Mesenchymal stem cell (in vitro differentiated cells and primary cell): Measurements from ENCODE around the gene KCTD10.

Source experiments
- DNase-seq: peaks from one replicate; pipeline ENCODE4 v3.0.0-alpha.2; 2013
- H2AFZ ChIP-seq: one replicate; pipeline ENCODE4 v1.6.1; 2013; ENCODE audit warnings: low read depth, mild to moderate bottlenecking, control low read depth, inconsistent platforms, low read length, moderate library complexity
- H2AK5ac ChIP-seq: 2 replicates; pipeline ENCODE4 v1.6.1; 2013; ENCODE audit warnings: low read length, moderate library complexity, mild to moderate bottlenecking, inconsistent platforms; ENCODE audit not compliant: severe bottlenecking
- H2BK120ac ChIP-seq: one replicate; pipeline ENCODE4 v1.6.1; 2013; ENCODE audit warnings: low read depth, mild to moderate bottlenecking, inconsistent platforms, low read length, moderate library complexity
- H2BK12ac ChIP-seq, 2 experiments: one replicate each; pipeline ENCODE4 v1.6.1; 2013; ENCODE audit warnings: inconsistent platforms in 2 of 2, low read length in 2 of 2, mild to moderate bottlenecking in 2 of 2, moderate library complexity in 2 of 2, control low read depth in 1 of 2
- H2BK15ac ChIP-seq: one replicate; pipeline ENCODE4 v1.6.1; 2013; ENCODE audit warnings: mild to moderate bottlenecking, low read depth, inconsistent platforms; ENCODE audit not compliant: poor library complexity, severe bottlenecking
- H2BK5ac ChIP-seq: 2 replicates; pipeline ENCODE4 v1.6.1; 2013; ENCODE audit warnings: low read depth, mild to moderate bottlenecking, low read length, control low read depth, inconsistent platforms; ENCODE audit not compliant: poor library complexity, severe bottlenecking
- H3K14ac ChIP-seq, 2 experiments: one replicate each; pipeline ENCODE4 v1.6.1; 2013; ENCODE audit warnings: inconsistent platforms in 2 of 2, low read length in 2 of 2, control low read depth in 1 of 2, mild to moderate bottlenecking in 1 of 2, moderate library complexity in 1 of 2
- H3K18ac ChIP-seq, 2 experiments: one replicate each; pipeline ENCODE4 v1.6.1; 2013; ENCODE audit warnings: inconsistent platforms in 2 of 2, low read length in 2 of 2, control low read depth in 1 of 2, low read depth in 1 of 2, mild to moderate bottlenecking in 1 of 2
- H3K23ac ChIP-seq, 2 experiments: one replicate each; pipeline ENCODE4 v1.6.1; 2013; ENCODE audit warnings: inconsistent platforms in 2 of 2, low read length in 2 of 2, mild to moderate bottlenecking in 2 of 2, moderate library complexity in 2 of 2, control low read depth in 1 of 2
- H3K27ac ChIP-seq: 2 replicates; pipeline ENCODE4 v1.5.1; 2013; ENCODE audit warnings: mild to moderate bottlenecking, moderate library complexity, low read length, control low read depth, inconsistent platforms; ENCODE audit not compliant: poor library complexity, severe bottlenecking
- H3K27me3 ChIP-seq, 2 experiments: 2 replicates each; pipeline versions ENCODE4 v1.6.1 to v1.7.0; 2013; ENCODE audit warnings: low read length in 2 of 2, mild to moderate bottlenecking in 2 of 2, moderate library complexity in 2 of 2, control low read depth in 1 of 2, inconsistent platforms in 1 of 2; ENCODE audit not compliant: control insufficient read depth in 1 of 2, insufficient read depth in 1 of 2
- H3K36me3 ChIP-seq, 2 experiments: 2 replicates each; pipeline versions ENCODE4 v1.6.1 to v1.7.0; 2013; ENCODE audit warnings: low read length in 2 of 2, control low read depth in 1 of 2, inconsistent platforms in 1 of 2, low read depth in 1 of 2, mild to moderate bottlenecking in 1 of 2; ENCODE audit not compliant: insufficient read depth in 2 of 2, control insufficient read depth in 1 of 2
- H3K4ac ChIP-seq, 2 experiments: one replicate each; pipeline ENCODE4 v1.6.1; 2013; ENCODE audit warnings: inconsistent platforms in 2 of 2, low read length in 2 of 2, mild to moderate bottlenecking in 2 of 2, moderate library complexity in 2 of 2, control low read depth in 1 of 2, low read depth in 1 of 2
- H3K4me1 ChIP-seq: 2 replicates; pipeline ENCODE4 v1.6.1; 2013; ENCODE audit warnings: low read depth, low read length, control low read depth; ENCODE audit not compliant: control insufficient read depth, insufficient read depth
- H3K4me2 ChIP-seq: 2 replicates; pipeline ENCODE4 v1.6.1; 2013; ENCODE audit warnings: low read length, mild to moderate bottlenecking, inconsistent platforms; ENCODE audit not compliant: poor library complexity, severe bottlenecking
- H3K4me3 ChIP-seq, 2 experiments: 2 replicates each; pipeline versions ENCODE4 v1.5.1 to v1.7.0; 2013; ENCODE audit warnings: low read length in 2 of 2, mild to moderate bottlenecking in 2 of 2, control low read depth in 1 of 2, low read depth in 1 of 2; ENCODE audit not compliant: insufficient read depth in 1 of 2
- H3K79me1 ChIP-seq: replicated peaks from 2 replicates; pipeline ENCODE4 v1.6.1; 2013; ENCODE audit warnings: mild to moderate bottlenecking, control low read depth, low read length, inconsistent platforms; ENCODE audit not compliant: poor library complexity, severe bottlenecking
- H3K9ac ChIP-seq: 2 replicates; pipeline ENCODE4 v1.7.0; 2013; ENCODE audit warnings: mild to moderate bottlenecking, low read length, moderate library complexity
- H3K9me3 ChIP-seq: 2 replicates; pipeline ENCODE4 v1.7.0; 2013; ENCODE audit warnings: mild to moderate bottlenecking, low read length; ENCODE audit not compliant: control insufficient read depth
- H4K8ac ChIP-seq: one replicate; pipeline ENCODE4 v1.6.1; 2013; ENCODE audit warnings: inconsistent platforms, mild to moderate bottlenecking, low read length, moderate library complexity
- H4K91ac ChIP-seq: one replicate; pipeline ENCODE4 v1.6.1; 2013; ENCODE audit warnings: mild to moderate bottlenecking, low read length, inconsistent platforms
- whole genome bisulfite sequencing: methylation state at CpG from one replicate; pipeline ENCODE4 v1.1.7; 2013; ENCODE audit warnings: mixed read lengths; 5-methylcytosine and 5-hydroxymethylcytosine counted together

Gene KCTD10

GRCh38 chr12:109523071-109523470, 46.0 kb upstream of the KCTD10 start:
- Histone ChIP-seq H2AK5ac (no peak overlapping the region), H3K9ac (no peak overlapping the region), H3K4me3 (no peak overlapping the region), H2BK120ac (no peak overlapping the region), H3K4me1 (peaks cover 1% of the 10 kb centered on the region), H3K9me3 (no peaks in the 10 kb centered on the region), H4K91ac (peak overlapping the region; percentile 46), H3K4ac (no peak overlapping the region), H2BK5ac (no peak overlapping the region), H3K23ac (no peak overlapping the region), H3K14ac (no peak overlapping the region), H3K79me1 (peaks cover 3% of the 10 kb centered on the region), H2AFZ (no peak overlapping the region), H3K27me3 (no peaks in the 10 kb centered on the region), H3K36me3 (peaks cover 71 to 87% of the 10 kb centered on the region in 2 experiments), H2BK12ac (no peak overlapping the region), H2BK15ac (no peak overlapping the region), H3K4me2 (no peak overlapping the region), H3K18ac (no peak overlapping the region), H3K27ac (no peak overlapping the region), H4K8ac (peak overlapping the region; percentile 14)
- WGBS = 92% methylated on average over 10 of the region's 10 CpGs
- DNase-seq = no peak

- Histone ChIP-seq H2AK5ac (no peak overlapping the region), H2BK5ac (no peak overlapping the region), H3K79me1 (peaks cover 2% of the 10 kb centered on the region), H3K9ac (no peak overlapping the region), H4K8ac (no peak overlapping the region), H2BK15ac (no peak overlapping the region), H2BK12ac (no peak overlapping the region), H3K27ac (no peak overlapping the region), H3K23ac (no peak overlapping the region), H3K4me1 (peaks cover 1% of the 10 kb centered on the region), H3K4me2 (no peak overlapping the region), H3K27me3 (no peaks in the 10 kb centered on the region), H3K4ac (no peak overlapping the region), H3K36me3 (peaks cover 70 to 87% of the 10 kb centered on the region in 2 experiments), H3K18ac (no peak overlapping the region), H3K9me3 (no peaks in the 10 kb centered on the region), H2BK120ac (no peak overlapping the region), H3K4me3 (no peak overlapping the region), H2AFZ (no peak overlapping the region), H3K14ac (no peak overlapping the region), H4K91ac (no peak overlapping the region)
- WGBS = 90% methylated on average over 10 of the region's 10 CpGs
- no peak for DNase-seq
These were observed 44.7 kb upstream of the KCTD10 start for GRCh38 chr12:109521831-109522230.

- 96% methylated on average over 6 of the region's 6 CpGs for WGBS
- peak overlapping the region; percentile 98 to 100 for H2BK12ac ChIP-seq
These were observed 42.7 kb upstream of the KCTD10 start for GRCh38 chr12:109519787-109520186.

GRCh38 chr12:109518820-109519665, 41.9 kb upstream of the KCTD10 start:
- no peak overlapping the region for H2AK5ac ChIP-seq
- H3K27me3 ChIP-seq = no peaks in the 10 kb centered on the region
- 18% methylated on average over 10 of the region's 11 CpGs for WGBS
- H3K4me2 ChIP-seq = no peak overlapping the region
- H3K4me3 ChIP-seq = no peak overlapping the region
- peak; percentile 96 for DNase-seq
- H3K9ac ChIP-seq = peak overlapping the region; percentile 64
- no peak overlapping the region for H4K91ac ChIP-seq
- peak overlapping the region; percentile 66 for H4K8ac ChIP-seq
- H3K23ac ChIP-seq = no peak overlapping the region
- no peaks in the 10 kb centered on the region for H3K9me3 ChIP-seq
- H3K36me3 ChIP-seq = peaks cover 66 to 85% of the 10 kb centered on the region in 2 experiments
- peaks cover 2% of the 10 kb centered on the region for H3K79me1 ChIP-seq
- H3K18ac ChIP-seq = peak overlapping the region; percentile 18 to 97
- no peak overlapping the region for H2BK5ac ChIP-seq
- H2BK15ac ChIP-seq = no peak overlapping the region
- H3K4ac ChIP-seq = peak overlapping the region in 1 of 2 experiments; percentile 92
- H3K27ac ChIP-seq = peak overlapping the region; percentile 3
- H2AFZ ChIP-seq = no peak overlapping the region
- peak overlapping the region; percentile 91 for H2BK120ac ChIP-seq
- peaks cover 1% of the 10 kb centered on the region for H3K4me1 ChIP-seq
- no peak overlapping the region for H2BK12ac ChIP-seq
- H3K14ac ChIP-seq = no peak overlapping the region

More at GRCh38 chr12:109519787-109520186, 42.7 kb upstream of the KCTD10 start:
- peaks cover 1% of the 10 kb centered on the region for H3K4me1 ChIP-seq
- peaks cover 67 to 85% of the 10 kb centered on the region in 2 experiments for H3K36me3 ChIP-seq
- H3K14ac ChIP-seq = peak overlapping the region in 1 of 2 experiments; percentile 93
- no peaks in the 10 kb centered on the region for H3K27me3 ChIP-seq
- H3K18ac ChIP-seq = peak overlapping the region; percentile 95 to 97
- H3K4me3 ChIP-seq = no peak overlapping the region
- H3K4me2 ChIP-seq = no peak overlapping the region
- H3K23ac ChIP-seq = peak overlapping the region in 1 of 2 experiments; percentile 95
- no peak overlapping the region for H2AK5ac ChIP-seq
- no peaks in the 10 kb centered on the region for H3K9me3 ChIP-seq
- H2BK5ac ChIP-seq = no peak overlapping the region
- DNase-seq = no peak
- H3K4ac ChIP-seq = peak overlapping the region; percentile 66 to 92
- H2BK120ac ChIP-seq = peak overlapping the region; percentile 69
- peak overlapping the region; percentile 98 for H4K91ac ChIP-seq
- peak overlapping the region; percentile 86 for H4K8ac ChIP-seq
- H3K27ac ChIP-seq = no peak overlapping the region
- H2BK15ac ChIP-seq = peak overlapping the region; percentile 73
- peak overlapping the region; percentile 62 for H2AFZ ChIP-seq
- peaks cover 2% of the 10 kb centered on the region for H3K79me1 ChIP-seq
- H3K9ac ChIP-seq = peak overlapping the region; percentile 64
